H1 (cell line): ENCODE data around the gene MICOS13.

Source experiments
- CHD1 ChIP-seq: IDR thresholded peaks from 2 replicates; pipeline ENCODE4 v1.6.1; 2012; ENCODE audit warnings: low read depth, low read length, improper control_type of control experiment
- CTCF ChIP-seq, 3 experiments: IDR thresholded peaks; 1 replicate in 2 of 3; 2 replicates in 1 of 3; pipeline versions ENCODE4 v1.5.1 to v1.6.1; 2011; ENCODE audit warnings: low read length in 3 of 3, mild to moderate bottlenecking in 3 of 3, inconsistent platforms in 2 of 3, low read depth in 1 of 3, moderate library complexity in 1 of 3; ENCODE audit not compliant: insufficient read depth in 1 of 3; ENCODE audit errors: control extremely low read depth in 1 of 3
- HDAC2 ChIP-seq, 2 experiments: fragments of 300-600 bp in 1 of 2; sonication (generic) in 1 of 2; IDR thresholded peaks; 2 replicates each; pipeline ENCODE4 v1.6.1; 2011 to 2012; ENCODE audit warnings: low read depth in 2 of 2, low read length in 2 of 2, mild to moderate bottlenecking in 2 of 2, moderate library complexity in 2 of 2, borderline replicate concordance in 1 of 2, inconsistent platforms in 1 of 2
- POLR2A ChIP-seq, 2 experiments: IDR thresholded peaks; 1 replicate in 1 of 2; 2 replicates in 1 of 2; pipeline ENCODE4 v1.6.1; 2011; ENCODE audit warnings: low read depth in 2 of 2, low read length in 2 of 2, mild to moderate bottlenecking in 2 of 2; ENCODE audit errors: control extremely low read depth in 1 of 2
- RAD21 ChIP-seq, 2 experiments: IDR thresholded peaks in 1 of 2; conservative IDR thresholded peaks in 1 of 2; 2 replicates each; pipeline ENCODE4 v1.6.1; 2011; ENCODE audit warnings: low read depth in 2 of 2, low read length in 2 of 2, improper control_type of control experiment in 1 of 2, inconsistent platforms in 1 of 2, mild to moderate bottlenecking in 1 of 2, moderate library complexity in 1 of 2
- SUZ12 ChIP-seq: fragments of 200-600 bp; sonication (generic); IDR thresholded peaks from 2 replicates; pipeline ENCODE4 v1.6.1; 2012; ENCODE audit warnings: mild to moderate bottlenecking, inconsistent platforms, low read length, moderate library complexity, mixed read lengths
- TAF1 ChIP-seq: IDR thresholded peaks from 2 replicates; pipeline ENCODE4 v1.6.1; 2011; ENCODE audit warnings: mild to moderate bottlenecking, low read depth, low read length
- TEAD4 ChIP-seq: IDR thresholded peaks from 2 replicates; pipeline ENCODE4 v1.6.1; 2012; ENCODE audit warnings: low read depth, low read length, inconsistent platforms, mixed read lengths
- YY1 ChIP-seq: IDR thresholded peaks from 2 replicates; pipeline ENCODE4 v1.6.1; 2011; ENCODE audit warnings: low read depth, mild to moderate bottlenecking, low read length

GRCh38 chr19:5632241-5632612 lies 48.1 kb downstream of the MICOS13 start:
- TF ChIP-seq POLR2A (IDR thresholded peaks at IDR 0.05; ENCODE audit: control extremely low read depth in 1 of 2, low read depth in 2 of 2, low read length in 2 of 2) (no peak), CHD1 (no peak), TAF1 (no peak), YY1 (no peak), CTCF (IDR thresholded peaks at IDR 0.05; ENCODE audit: control extremely low read depth in 1 of 3, insufficient read depth in 1 of 3, low read depth in 1 of 3, low read length in 3 of 3) (no peak), RAD21 (IDR thresholded peaks at IDR 0.05 in 1 of 2, conservative IDR thresholded peaks at IDR 0.05 in 1 of 2; ENCODE audit: low read depth in 2 of 2, low read length in 2 of 2) (no peak), SUZ12 (no peak), HDAC2 (IDR thresholded peaks at IDR 0.05; ENCODE audit: borderline replicate concordance in 1 of 2, low read depth in 2 of 2, low read length in 2 of 2) (no peak), TEAD4 (no peak)
